Measurements from ENCODE around the gene ZNF821.
"Not testable (repeated sequence)": the region's sequence is repeated elsewhere in the genome, so short reads cannot be mapped to it uniquely, and the experiment has no call there.

The ZNF821 gene

GRCh38 chr16:71883849-71884638, at the start of gene ZNF821:
TSS of gene ZNF821 (minus strand) at chr16:71884182. CDS start at chr16:71879946, 4,236 bp downstream.
- DNase-seq: no peak

GRCh38 chr16:71933017-71933416, 49.0 kb upstream of the ZNF821 start:
- DNase-seq: no peak

DNA sequence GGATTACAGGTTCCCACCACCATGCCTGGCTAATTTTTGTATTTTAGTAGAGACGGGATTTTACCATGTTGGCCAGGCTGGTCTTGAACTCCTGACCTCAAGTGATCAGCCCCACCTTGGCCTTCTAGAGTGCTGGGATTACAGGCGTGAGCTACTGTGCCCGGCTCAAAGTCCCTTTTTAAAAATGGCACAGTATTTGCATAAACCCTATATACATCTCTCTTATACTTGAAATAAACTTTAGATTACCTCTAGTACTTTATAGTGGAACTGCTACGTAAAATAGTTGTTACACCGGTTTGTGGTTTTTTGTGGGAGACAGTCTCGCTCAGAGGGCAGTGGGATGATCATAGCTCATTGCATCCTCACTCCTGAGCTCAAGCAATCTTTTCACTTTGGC, 47.6 kb upstream of the ZNF821 start:
- no peak for DNase-seq

- no peak for DNase-seq
Observed at GRCh38 chr16:71931001-71931400, 47.0 kb upstream of the ZNF821 start.

DNA sequence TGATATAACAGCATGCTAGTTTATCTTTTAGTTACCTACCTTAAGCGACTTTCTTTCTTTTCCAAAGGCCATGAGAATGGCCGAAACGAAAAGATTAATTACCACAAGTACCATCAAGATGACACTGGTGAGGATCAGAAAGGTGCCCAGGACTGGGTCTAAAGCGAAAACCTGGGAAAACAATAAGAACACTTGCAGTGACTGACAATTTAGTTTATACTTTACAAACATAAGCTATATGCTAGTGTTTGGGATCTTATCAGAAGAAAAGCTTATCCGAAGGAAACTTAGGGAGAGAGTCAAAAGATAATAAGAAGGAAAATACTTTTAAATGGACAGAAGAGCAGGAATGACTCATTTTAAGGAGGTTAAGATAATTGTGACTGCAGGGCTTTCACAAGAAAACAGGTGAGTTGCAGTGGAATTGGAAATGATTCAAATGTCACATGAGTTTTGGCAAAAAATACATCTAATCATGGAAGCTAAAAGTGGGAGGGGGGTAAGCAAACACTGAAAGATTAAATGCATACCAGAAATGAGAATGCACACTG, 46.1 kb upstream of the ZNF821 start:
- DNase-seq: no peak

GRCh38 chr16:71929048-71929447, 45.1 kb upstream of the ZNF821 start:
- DNase-seq: no peak

- DNase-seq: no peak
Observed at GRCh38 chr16:71927787-71928186, 43.8 kb upstream of the ZNF821 start.

DNA sequence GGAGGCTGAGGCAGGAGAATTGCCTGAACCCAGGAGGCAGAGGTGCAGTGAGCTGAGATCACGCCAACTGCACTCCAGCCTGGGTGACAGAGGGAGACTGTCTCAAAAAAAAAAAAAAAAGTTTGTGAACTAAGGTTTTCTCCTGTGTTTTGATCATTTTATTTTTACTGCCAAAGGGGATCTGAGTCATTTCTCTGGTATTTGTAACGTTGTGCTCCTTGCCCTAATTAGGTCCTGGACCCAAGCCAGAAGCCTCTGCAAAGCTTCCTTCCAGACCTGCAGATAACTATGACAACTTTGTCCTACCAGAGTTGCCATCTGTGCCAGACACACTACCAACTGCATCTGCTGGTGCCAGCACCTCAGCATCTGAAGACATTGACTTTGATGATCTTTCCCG, 43.4 kb upstream of the ZNF821 start:
- DNase-seq: no peak

GRCh38 chr16:71924710-71925109, 40.7 kb upstream of the ZNF821 start:
- no peak for DNase-seq

- no peak for DNase-seq
Observed at GRCh38 chr16:71923941-71924690, 40.1 kb upstream of the ZNF821 start.

DNA sequence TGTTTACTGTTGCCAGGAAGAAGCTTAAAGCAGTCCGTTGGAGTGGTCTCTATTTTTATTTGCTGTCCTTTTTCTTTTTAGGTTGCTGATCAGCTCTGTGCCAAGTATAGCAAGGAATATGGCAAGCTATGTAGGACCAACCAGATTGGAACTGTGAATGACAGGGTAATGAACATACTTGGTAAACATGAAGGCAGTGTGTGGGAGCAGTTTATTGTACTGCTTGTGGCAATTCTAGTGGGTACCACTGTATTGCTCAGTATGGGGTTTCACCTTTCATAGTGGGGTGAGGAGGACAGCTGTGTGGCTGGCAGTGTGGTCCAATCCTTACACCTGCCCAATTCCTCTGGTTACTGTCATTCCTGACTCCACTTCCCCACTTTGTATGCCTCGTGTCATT, 36.7 kb upstream of the ZNF821 start:
- no peak for DNase-seq

DNA sequence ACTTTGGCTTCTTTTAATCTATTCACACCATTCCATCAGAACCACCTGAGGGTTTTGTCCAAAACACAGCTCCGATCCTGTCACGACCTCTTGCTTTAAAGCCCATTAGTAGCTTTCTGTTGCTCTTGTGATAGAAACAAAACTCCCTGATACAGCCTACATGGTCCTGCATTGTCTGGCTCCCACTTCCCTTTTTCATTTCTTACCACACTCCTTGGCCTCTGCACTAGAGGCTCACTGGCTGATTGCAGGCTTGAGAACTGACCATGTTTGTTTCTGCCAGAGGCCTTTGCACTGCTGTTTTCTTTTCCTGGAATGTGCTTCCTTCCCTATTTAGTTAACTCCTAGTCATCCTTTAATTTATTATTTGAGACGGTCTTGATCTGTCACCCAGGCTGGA, 35.1 kb upstream of the ZNF821 start:
- peak; percentile 42 for DNase-seq

GRCh38 chr16:71917900-71918299, 33.9 kb upstream of the ZNF821 start:
- DNase-seq: no peak

DNA sequence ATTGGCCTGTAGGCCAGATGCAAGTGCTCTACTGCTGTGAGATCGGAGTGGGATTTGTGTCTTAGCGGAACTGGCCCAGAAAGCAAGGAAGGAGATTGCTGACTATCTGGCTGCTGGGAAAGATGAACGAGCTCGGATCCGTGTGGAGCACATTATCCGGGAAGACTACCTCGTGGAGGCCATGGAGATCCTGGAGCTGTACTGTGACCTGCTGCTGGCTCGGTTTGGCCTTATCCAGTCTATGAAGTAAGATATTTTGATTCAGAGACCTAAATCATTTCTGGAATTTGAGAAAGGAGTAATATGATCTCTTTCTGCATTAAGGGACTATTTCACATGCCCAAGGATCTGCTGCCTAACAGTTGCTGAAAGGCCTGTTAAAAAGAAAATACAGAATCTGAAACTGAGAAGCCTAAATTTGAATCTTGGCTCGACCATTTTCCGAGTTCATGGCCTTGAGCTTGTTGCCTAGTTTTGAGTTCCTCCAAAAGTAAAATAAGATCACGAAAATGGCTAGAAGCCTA, 32.5 kb upstream of the ZNF821 start:
- no peak for DNase-seq

- DNase-seq: no peak
Observed at GRCh38 chr16:71915350-71915749, 31.4 kb upstream of the ZNF821 start.

- no peak for DNase-seq
Observed at GRCh38 chr16:71914802-71915201, 30.8 kb upstream of the ZNF821 start.

DNA sequence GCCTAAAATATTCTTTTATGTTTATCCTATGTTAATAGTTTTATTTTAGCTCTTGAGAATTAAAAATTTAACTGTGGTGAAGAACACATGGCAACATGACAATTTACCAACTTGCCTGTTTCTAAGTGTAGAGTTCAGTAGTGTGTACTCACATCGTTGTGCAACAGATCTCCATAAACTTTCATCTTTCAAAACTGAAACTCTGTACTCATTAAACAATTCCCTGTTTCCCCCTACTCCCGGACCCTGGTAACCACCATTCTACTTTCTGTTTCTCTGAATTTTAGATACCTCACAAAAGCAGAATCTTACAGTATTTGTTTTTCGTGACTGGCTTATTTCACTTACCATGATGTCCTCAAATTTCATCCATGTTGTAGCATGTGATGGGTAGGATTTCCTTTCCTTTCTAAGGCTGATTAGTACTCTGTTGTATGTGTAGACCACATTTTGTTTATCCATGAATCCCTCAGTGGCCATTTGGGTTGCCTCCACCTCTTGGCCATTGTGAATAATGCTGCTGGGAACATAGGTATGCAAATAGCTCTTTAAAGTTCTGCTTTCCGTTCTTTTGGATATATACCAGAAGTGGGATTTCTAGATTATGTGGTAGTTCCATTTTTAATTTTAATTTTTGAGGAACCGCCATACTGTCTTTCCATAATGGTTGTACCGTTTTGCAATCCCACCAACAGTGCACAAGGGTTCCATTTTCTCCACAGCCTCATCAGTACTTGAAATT, 28.7 kb upstream of the ZNF821 start:
- DNase-seq: no peak

- DNase-seq: no peak
Observed at GRCh38 chr16:71911121-71911520, 27.1 kb upstream of the ZNF821 start.

GRCh38 chr16:71905765-71906164, 21.8 kb upstream of the ZNF821 start:
- DNase-seq: not testable (repeated sequence)

- no peak for DNase-seq
Observed at GRCh38 chr16:71904239-71904638, 20.3 kb upstream of the ZNF821 start.

GRCh38 chr16:71903608-71904007, 19.6 kb upstream of the ZNF821 start:
- DNase-seq: no peak

DNA sequence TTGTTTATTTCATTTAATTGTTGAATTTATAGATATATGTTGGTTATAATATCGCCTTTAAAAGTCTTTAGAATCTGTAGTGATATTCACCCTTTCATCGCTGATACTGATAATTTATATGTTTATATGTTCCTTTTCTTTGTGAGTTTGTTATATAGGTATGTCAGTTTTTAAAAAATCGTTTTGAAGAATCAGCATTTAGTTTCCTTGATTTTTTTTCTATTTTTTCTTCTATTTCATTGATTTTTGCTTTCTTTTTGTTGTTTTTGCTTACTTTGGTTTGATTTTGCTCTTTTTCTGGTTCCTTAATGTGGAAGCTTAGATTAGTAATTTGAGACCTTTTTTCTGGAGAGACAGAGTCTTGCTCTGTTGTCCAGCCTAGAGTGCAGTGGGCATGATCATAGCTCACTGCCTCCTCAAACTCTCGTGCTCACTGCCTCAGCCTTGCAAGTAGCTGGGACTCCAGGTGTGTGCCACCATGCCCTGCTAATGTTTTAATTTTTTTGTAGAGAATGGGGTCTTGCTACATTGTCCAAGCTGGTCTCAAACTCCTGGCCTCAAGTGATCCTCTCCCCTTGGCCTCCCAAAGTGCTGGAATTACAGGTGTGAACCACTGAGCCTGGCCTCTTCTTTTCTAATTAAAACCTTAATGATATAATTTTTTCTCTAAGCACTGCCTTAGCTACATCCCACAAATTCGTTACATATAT, 18.8 kb upstream of the ZNF821 start:
- no peak for DNase-seq
